GM21381 (cell line): ENCODE measurements around the gene KCNK10.

Experiments used
- ATAC-seq: cut with Tn5 transposase; IDR thresholded peaks from one replicate; pipeline ENCODE4 v1.9.1; 2021; ENCODE audit warnings: mild to moderate bottlenecking, moderate library complexity; ENCODE audit not compliant: unreplicated experiment

The KCNK10 gene

GRCh38 chr14:88232771-88233170 is 90.3 kb downstream of the KCNK10 start:
- ATAC-seq: no peak

- no peak for ATAC-seq
Observed at GRCh38 chr14:88231603-88232002, 91.5 kb downstream of the KCNK10 start.

- no peak for ATAC-seq
Observed at GRCh38 chr14:88229428-88229827, 93.6 kb downstream of the KCNK10 start.

GRCh38 chr14:88228522-88229236 is 94.4 kb downstream of the KCNK10 start:
- ATAC-seq: no peak

- no peak for ATAC-seq
Observed at GRCh38 chr14:88227693-88228092, 95.4 kb downstream of the KCNK10 start.

GRCh38 chr14:88225721-88226120 is 97.3 kb downstream of the KCNK10 start:
- no peak for ATAC-seq

GRCh38 chr14:88218119-88218915 is 104.8 kb downstream of the KCNK10 start:
- no peak for ATAC-seq

GRCh38 chr14:88212691-88213090 is 110.4 kb downstream of the KCNK10 start:
- no peak for ATAC-seq

GRCh38 chr14:88210426-88210825 is 112.6 kb downstream of the KCNK10 start:
- no peak for ATAC-seq

GRCh38 chr14:88209273-88209672 is 113.8 kb downstream of the KCNK10 start:
- peak; percentile 54 for ATAC-seq

GRCh38 chr14:88208858-88209257 is 114.2 kb downstream of the KCNK10 start:
- ATAC-seq: peak; percentile 14

- ATAC-seq: no peak
Observed at GRCh38 chr14:88204221-88204620, 118.8 kb downstream of the KCNK10 start.

- no peak for ATAC-seq
Observed at GRCh38 chr14:88203291-88203690, 119.8 kb downstream of the KCNK10 start.

GRCh38 chr14:88202286-88202685 is 120.8 kb downstream of the KCNK10 start:
- ATAC-seq: no peak

- no peak for ATAC-seq
Observed at GRCh38 chr14:88201851-88202250, 121.2 kb downstream of the KCNK10 start.

- ATAC-seq: no peak
Observed at GRCh38 chr14:88199882-88200281, 123.2 kb downstream of the KCNK10 start.

GRCh38 chr14:88198446-88198845 is 124.6 kb downstream of the KCNK10 start:
- ATAC-seq: no peak

GRCh38 chr14:88196925-88197324 is 126.1 kb downstream of the KCNK10 start:
- ATAC-seq: no peak

- no peak for ATAC-seq
Observed at GRCh38 chr14:88196116-88196890, 126.8 kb downstream of the KCNK10 start.

- no peak for ATAC-seq
Observed at GRCh38 chr14:88195676-88196075, 127.4 kb downstream of the KCNK10 start.

- ATAC-seq: no peak
Observed at GRCh38 chr14:88194531-88194930, 128.5 kb downstream of the KCNK10 start.

GRCh38 chr14:88191605-88192004 is 131.5 kb downstream of the KCNK10 start:
- ATAC-seq: no peak
